Mesothelial cell of epicardium (in vitro differentiated cells): Measurements from ENCODE around the gene TMIGD1. TPM values are rescaled to one million over a fixed set of nuclear protein-coding genes. Genes with fewer than 3 reads are reported as not detected.

Source experiments
- DNase-seq, 2 experiments: peaks; one replicate each; pipeline ENCODE4 v3.0.0; 2021; ENCODE audit warnings: low spot score in 2 of 2; ENCODE audit not compliant: unreplicated experiment in 2 of 2
- H3K27ac Mint-ChIP-seq: 2 replicates; pipeline ENCODE4 v1.8.0; 2021; ENCODE audit warnings: mixed read lengths
- H3K27me3 Mint-ChIP-seq: 2 replicates; pipeline ENCODE4 v1.8.0; 2021; ENCODE audit warnings: low read depth, mixed read lengths
- H3K36me3 Mint-ChIP-seq: 2 replicates; pipeline ENCODE4 v1.8.0; 2021; ENCODE audit warnings: mixed read lengths
- H3K4me1 Mint-ChIP-seq: 2 replicates; pipeline ENCODE4 v1.8.0; 2021; ENCODE audit warnings: mixed read lengths
- H3K4me3 Mint-ChIP-seq: 2 replicates; pipeline ENCODE4 v1.8.0; 2021; ENCODE audit warnings: mild to moderate bottlenecking, moderate library complexity, mixed read lengths
- H3K9me3 Mint-ChIP-seq: 2 replicates; pipeline ENCODE4 v1.8.0; 2021; ENCODE audit warnings: mixed read lengths
- CTCF ChIP-seq: fragments of 200-600 bp; sonication (generic); IDR thresholded peaks from one replicate; pipeline ENCODE4 v1.5.0; 2021; ENCODE audit warnings: antibody characterized with exemption; ENCODE audit not compliant: unreplicated experiment
- total RNA-seq: library from RNA; stranded (reverse); gene quantifications from 3 replicates; pipeline ENCODE4 v1.2.1, GENCODE V29; 2021

The TMIGD1 gene
- total RNA-seq, 1 donor from 2014 or later = not detected

GRCh38 chr17:30291543-30292285, 42.1 kb downstream of the TMIGD1 start, which contains the start of gene BLMH:
Gene BLMH (minus strand): TSS chr17:30291944. CDS start chr17:30291819, 125 bp downstream.
- peak; percentile 43 to 68 for DNase-seq
- Mint-ChIP-seq H3K27ac (peak within 1 kb of the TSS; percentile 71), H3K27me3 (peaks cover 2% of the 10 kb centered on the region), H3K4me3 (peak within 1 kb of the TSS; percentile 89), H3K36me3 (peaks cover 7% of the 10 kb centered on the region), H3K9me3 (no peaks in the 10 kb centered on the region), H3K4me1 (peaks cover 12% of the 10 kb centered on the region)
- TF ChIP-seq CTCF = no peak

- Mint-ChIP-seq H3K4me3 (peak overlapping the region; percentile 89), H3K27me3 (peaks cover 2% of the 10 kb centered on the region), H3K4me1 (peaks cover 12% of the 10 kb centered on the region), H3K9me3 (no peaks in the 10 kb centered on the region), H3K36me3 (peaks cover 10% of the 10 kb centered on the region), H3K27ac (peak overlapping the region; percentile 71)
- TF ChIP-seq CTCF = no peak
- peak; percentile 34 to 48 for DNase-seq
Measured at GRCh38 chr17:30290696-30291542, 42.9 kb downstream of the TMIGD1 start.

- H3K27ac Mint-ChIP-seq = no peak overlapping the region
- H3K27me3 Mint-ChIP-seq = no peaks in the 10 kb centered on the region
- peaks cover 12% of the 10 kb centered on the region for H3K4me1 Mint-ChIP-seq
- H3K36me3 Mint-ChIP-seq = peaks cover 16% of the 10 kb centered on the region
- H3K4me3 Mint-ChIP-seq = no peak overlapping the region
- no peak for TF ChIP-seq CTCF
- H3K9me3 Mint-ChIP-seq = no peaks in the 10 kb centered on the region
- no peak for DNase-seq
Measured at GRCh38 chr17:30290077-30290476, 43.8 kb downstream of the TMIGD1 start.

DNA sequence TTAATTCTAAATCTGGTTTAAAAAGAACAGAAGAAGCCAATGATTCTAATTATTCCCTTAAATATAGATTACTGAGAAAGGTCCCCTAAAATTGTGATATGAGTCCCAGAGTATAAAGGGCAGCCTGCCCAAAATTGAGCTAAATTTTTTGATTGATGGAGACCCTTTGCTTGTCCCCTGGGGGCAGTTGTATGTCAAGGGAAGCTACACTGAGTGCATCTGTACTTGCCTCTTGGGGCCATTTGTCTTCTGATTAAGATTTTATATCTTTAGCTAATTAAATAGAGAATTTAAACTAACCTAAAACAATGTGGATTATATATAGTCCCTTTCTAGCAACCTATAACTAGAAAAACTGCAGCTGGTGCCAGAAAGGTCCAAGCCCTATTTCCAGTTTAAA, 54.7 kb downstream of the TMIGD1 start:
- peaks cover 23% of the 10 kb centered on the region for H3K36me3 Mint-ChIP-seq
- TF ChIP-seq CTCF = no peak
- DNase-seq = no peak
- no peaks in the 10 kb centered on the region for H3K27me3 Mint-ChIP-seq
- no peak overlapping the region for H3K27ac Mint-ChIP-seq
- H3K9me3 Mint-ChIP-seq = no peaks in the 10 kb centered on the region
- no peaks in the 10 kb centered on the region for H3K4me1 Mint-ChIP-seq
- no peak overlapping the region for H3K4me3 Mint-ChIP-seq

GRCh38 chr17:30278032-30278431, 55.8 kb downstream of the TMIGD1 start:
- no peaks in the 10 kb centered on the region for H3K9me3 Mint-ChIP-seq
- H3K4me1 Mint-ChIP-seq = no peaks in the 10 kb centered on the region
- peaks cover 28% of the 10 kb centered on the region for H3K36me3 Mint-ChIP-seq
- H3K4me3 Mint-ChIP-seq = no peak overlapping the region
- no peak for DNase-seq
- TF ChIP-seq CTCF = peak; percentile 28
- no peak overlapping the region for H3K27ac Mint-ChIP-seq
- no peaks in the 10 kb centered on the region for H3K27me3 Mint-ChIP-seq
